ENCODE data around the gene VSTM2B.

Gene VSTM2B

GRCh38 chr19:29497241-29497640, 28.6 kb upstream of the VSTM2B start:
- no peak for DNase-seq

- no peak for DNase-seq
Measured at GRCh38 chr19:29497686-29498436, 27.9 kb upstream of the VSTM2B start.

- no peak for DNase-seq
Measured at GRCh38 chr19:29499261-29499920, 26.4 kb upstream of the VSTM2B start.

- no peak for DNase-seq
Measured at GRCh38 chr19:29499921-29500590, 25.7 kb upstream of the VSTM2B start.

- DNase-seq = no peak
Measured at GRCh38 chr19:29501816-29502580, 23.8 kb upstream of the VSTM2B start.

GRCh38 chr19:29502581-29502850, 23.3 kb upstream of the VSTM2B start:
- DNase-seq = no peak

- no peak for DNase-seq
Measured at GRCh38 chr19:29503140-29503758, 22.5 kb upstream of the VSTM2B start.

- DNase-seq = no peak
Measured at GRCh38 chr19:29503785-29504184, 22.0 kb upstream of the VSTM2B start.

- DNase-seq = no peak
Measured at GRCh38 chr19:29504454-29504853, 21.3 kb upstream of the VSTM2B start.

- no peak for DNase-seq
Measured at GRCh38 chr19:29505097-29505824, 20.5 kb upstream of the VSTM2B start.

- DNase-seq = no peak
Measured at GRCh38 chr19:29506619-29506911, 19.2 kb upstream of the VSTM2B start.

- DNase-seq = no peak
Measured at GRCh38 chr19:29507081-29507860, 18.5 kb upstream of the VSTM2B start.

GRCh38 chr19:29508181-29508580, 17.6 kb upstream of the VSTM2B start:
- DNase-seq = no peak

GRCh38 chr19:29509456-29509855, 16.3 kb upstream of the VSTM2B start:
- no peak for DNase-seq

GRCh38 chr19:29510701-29511265, 15.0 kb upstream of the VSTM2B start:
- no peak for DNase-seq

GRCh38 chr19:29511768-29512167, 14.0 kb upstream of the VSTM2B start:
- no peak for DNase-seq

GRCh38 chr19:29512748-29513147, 13.0 kb upstream of the VSTM2B start:
- DNase-seq = no peak

- no peak for DNase-seq
Measured at GRCh38 chr19:29514525-29515232, 11.1 kb upstream of the VSTM2B start.

GRCh38 chr19:29515233-29515619, 10.6 kb upstream of the VSTM2B start:
- no peak for DNase-seq

- DNase-seq = no peak
Measured at GRCh38 chr19:29515706-29516357, 10.0 kb upstream of the VSTM2B start.

Measured in stimulated activated CD4-positive, alpha-beta T cell treated with anti-CD3 and anti-CD28 coated beads, Interleukin-4, amount 100 ng/mL, for 4 hours (primary cell).